K562 (cell line): ENCODE results near the gene LSR. TPM values are rescaled to one million over a fixed set of nuclear protein-coding genes. Genes with fewer than 3 reads are reported as not detected.

ENCODE experiments used
- BCOR ChIP-seq: fragments of 450-650 bp; IDR thresholded peaks from 2 replicates; pipeline ENCODE4 v1.6.1; 2016
- FOXK2 ChIP-seq, 2 experiments: fragments of 450-650 bp; IDR thresholded peaks in 1 of 2; conservative IDR thresholded peaks in 1 of 2; 2 replicates each; pipeline ENCODE4 v1.6.1; 2016; ENCODE audit warnings: low read depth in 2 of 2, mild to moderate bottlenecking in 1 of 2
- GMEB1 ChIP-seq: fragments of 250-450 bp; sonication (Bioruptor Pico); IDR thresholded peaks from 2 replicates; pipeline ENCODE4 v1.4.0; 2020; ENCODE audit warnings: mild to moderate bottlenecking
- MYC ChIP-seq, 2 experiments: fragments of 250-450 bp in 1 of 2; sonication (Bioruptor Pico) in 1 of 2; IDR thresholded peaks; 2 replicates each; pipeline versions ENCODE4 v1.5.1 to v1.6.1; 2012 to 2021; ENCODE audit warnings: low read depth in 2 of 2, borderline replicate concordance in 1 of 2, improper control_type of control experiment in 1 of 2, low read length in 1 of 2, mild to moderate bottlenecking in 1 of 2, moderate library complexity in 1 of 2
- SIX5 ChIP-seq, 2 experiments: IDR thresholded peaks; 2 replicates each; pipeline ENCODE4 v1.6.1; 2011; ENCODE audit warnings: low read length in 2 of 2, borderline replicate concordance in 1 of 2, low read depth in 1 of 2, mild to moderate bottlenecking in 1 of 2, moderate library complexity in 1 of 2; ENCODE audit not compliant: insufficient read depth in 1 of 2
- SRSF3 ChIP-seq: fragments of 200-400 bp; formaldehyde crosslinking; IDR thresholded peaks from 2 replicates; pipeline ENCODE4 v1.6.1; 2016; ENCODE audit warnings: mild to moderate bottlenecking, low read length, moderate library complexity; ENCODE audit not compliant: insufficient read depth
- TCF15 ChIP-seq: fragments of 250-450 bp; sonication (Bioruptor Pico); IDR thresholded peaks from 2 replicates; pipeline ENCODE4 v1.8.0; 2022; ENCODE audit warnings: moderate library complexity, mild to moderate bottlenecking, inconsistent platforms
- ZMIZ1 ChIP-seq, 2 experiments: fragments of 150-350 bp in 1 of 2; IDR thresholded peaks; 2 replicates each; pipeline ENCODE4 v1.6.1; 2012 to 2016; ENCODE audit warnings: low read depth in 2 of 2, low read length in 2 of 2, mild to moderate bottlenecking in 1 of 2, moderate library complexity in 1 of 2
- ZNF239 ChIP-seq: fragments of 250-450 bp; sonication (Bioruptor Pico); IDR thresholded peaks from 2 replicates; pipeline ENCODE4 v1.4.0; 2020; ENCODE audit warnings: mild to moderate bottlenecking
- ZNF717 ChIP-seq: fragments of 250-450 bp; sonication (Bioruptor Pico); IDR thresholded peaks from 2 replicates; pipeline ENCODE4 v1.5.0; 2021
- ZNF785 ChIP-seq: fragments of 250-450 bp; sonication (Bioruptor Pico); IDR thresholded peaks from 2 replicates; pipeline ENCODE4 v1.4.0; 2020; ENCODE audit warnings: mild to moderate bottlenecking
- polyA plus RNA-seq, 8 experiments: library from polyadenylated mRNA; depleted of rRNA in 4 of 8; stranded (reverse) in 5 of 8; unstranded in 3 of 8; fragments of >200 nt; fragmentation: Nextera tagmentation in 2 of 8; fragmentation: Illumina TruSeq in 1 of 8; extraction: Ambion mirVana in 2 of 8; extraction: Trizol in 1 of 8; gene quantifications; 2 replicates each; pipeline versions ENCODE4 v1.2.1 to v1.2.3, GENCODE V29; 2011 to 2014; ENCODE audit warnings: inconsistent platforms in 1 of 8, missing spikeins in 1 of 8
- total RNA-seq, 7 experiments: library from RNA; depleted of rRNA in 6 of 7; stranded (reverse); fragments of >200 nt in 6 of 7; fragmentation: Illumina TruSeq in 2 of 7; extraction: Trizol in 2 of 7; gene quantifications; 2 replicates each; pipeline versions ENCODE4 v1.2.1 to v1.2.3, GENCODE V29; 2011 to 2021; ENCODE audit warnings: low replicate concordance in 1 of 7
- TF ChIP-seq, protein P1 (sequence below): IDR thresholded peaks from 3 replicates; pipeline ENCODE4 v1.6.1; 2011; ENCODE audit warnings: borderline replicate concordance, mild to moderate bottlenecking; ENCODE audit not compliant: insufficient read length, insufficient read depth
- TF ChIP-seq, protein P2 (sequence below), 3 experiments: fragments of 200-800 bp in 1 of 3; fragments of 250-450 bp in 1 of 3; fragments of 450-650 bp in 1 of 3; sonication (Bioruptor Pico) in 1 of 3; sonication (Bioruptor generic) in 1 of 3; formaldehyde crosslinking in 1 of 3; IDR thresholded peaks; 2 replicates each; pipeline versions ENCODE4 v1.6.1 to v1.8.0; 2016 to 2022; ENCODE audit warnings: mild to moderate bottlenecking in 2 of 3, missing genetic modification characterization in 2 of 3, missing compliant biosample characterization in 1 of 3, moderate library complexity in 1 of 3

The LSR gene
- total and polyA plus RNA-seq, 9 of the 15 experiments (the other 6 are each of a cell fraction or from before 2014, with no cell fraction given): 0.44 to 87.9 (median 28.0) TPM

DNA sequence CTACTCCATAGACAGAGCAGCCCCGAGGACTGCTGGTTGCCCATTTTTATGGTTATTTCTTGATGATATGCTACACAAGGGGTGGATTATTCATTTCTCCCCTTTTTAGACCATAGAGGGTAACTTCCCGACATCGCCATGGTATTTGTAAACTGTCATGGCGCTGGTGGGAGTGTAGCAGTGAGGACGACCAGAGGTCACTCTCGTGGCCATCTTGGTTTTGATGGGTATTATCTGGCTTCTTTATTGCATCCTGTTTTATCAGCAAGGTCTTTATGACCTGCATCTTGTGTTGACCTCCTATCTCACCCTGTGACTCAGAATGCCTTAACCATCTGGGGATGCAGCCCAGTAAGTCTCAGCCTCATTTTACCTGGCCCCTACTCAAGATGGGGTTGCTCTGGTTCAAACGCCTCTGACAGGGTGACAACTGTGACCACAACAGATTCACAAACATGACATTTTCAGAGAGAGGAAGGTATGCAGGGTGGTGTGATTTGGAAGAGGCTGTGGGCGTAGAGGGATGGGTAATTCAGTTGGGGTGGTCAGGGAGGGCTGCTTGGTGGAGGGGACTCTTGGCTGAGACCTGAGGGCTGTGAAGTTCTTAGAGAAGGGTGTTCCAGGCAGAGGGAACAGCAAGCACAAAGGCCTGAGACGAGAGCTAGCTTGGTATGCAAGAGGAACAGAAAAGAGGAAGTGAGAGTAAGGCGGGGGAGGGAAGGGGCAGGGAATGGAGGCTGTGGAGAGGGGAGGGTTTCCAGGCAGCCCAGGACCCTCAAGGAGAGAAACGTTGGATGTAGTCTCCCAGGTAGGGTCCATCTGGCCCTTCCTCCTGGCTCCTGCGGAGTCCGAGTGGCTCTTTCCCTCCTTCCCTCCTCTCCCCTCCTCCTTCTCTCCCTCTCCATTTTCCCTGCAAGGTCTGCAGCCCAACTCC lies 43.7 kb upstream of the LSR start (continued):
- TF ChIP-seq GMEB1 (CRISPR knock-in tag): peak; percentile 71
- no peak for TF ChIP-seq FOXK2 (conservative IDR thresholded peaks at IDR 0.05 in 1 of 2, IDR thresholded peaks at IDR 0.05 in 1 of 2; ENCODE audit: low read depth in 2 of 2)
- peak; percentile 97 for TF ChIP-seq BCOR
- no peak for TF ChIP-seq ZMIZ1 (IDR thresholded peaks at IDR 0.05; ENCODE audit: low read depth in 2 of 2, low read length in 2 of 2)
- no peak for TF ChIP-seq SIX5 (IDR thresholded peaks at IDR 0.05; ENCODE audit: borderline replicate concordance in 1 of 2, insufficient read depth in 1 of 2, low read depth in 1 of 2, low read length in 2 of 2)
- TF ChIP-seq, protein P1, sequence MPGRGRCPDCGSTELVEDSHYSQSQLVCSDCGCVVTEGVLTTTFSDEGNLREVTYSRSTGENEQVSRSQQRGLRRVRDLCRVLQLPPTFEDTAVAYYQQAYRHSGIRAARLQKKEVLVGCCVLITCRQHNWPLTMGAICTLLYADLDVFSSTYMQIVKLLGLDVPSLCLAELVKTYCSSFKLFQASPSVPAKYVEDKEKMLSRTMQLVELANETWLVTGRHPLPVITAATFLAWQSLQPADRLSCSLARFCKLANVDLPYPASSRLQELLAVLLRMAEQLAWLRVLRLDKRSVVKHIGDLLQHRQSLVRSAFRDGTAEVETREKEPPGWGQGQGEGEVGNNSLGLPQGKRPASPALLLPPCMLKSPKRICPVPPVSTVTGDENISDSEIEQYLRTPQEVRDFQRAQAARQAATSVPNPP: no peak
- peak; percentile 93; the same call in 1 of the 2 replicates for TF ChIP-seq ZNF717
- TF ChIP-seq, protein P2, sequence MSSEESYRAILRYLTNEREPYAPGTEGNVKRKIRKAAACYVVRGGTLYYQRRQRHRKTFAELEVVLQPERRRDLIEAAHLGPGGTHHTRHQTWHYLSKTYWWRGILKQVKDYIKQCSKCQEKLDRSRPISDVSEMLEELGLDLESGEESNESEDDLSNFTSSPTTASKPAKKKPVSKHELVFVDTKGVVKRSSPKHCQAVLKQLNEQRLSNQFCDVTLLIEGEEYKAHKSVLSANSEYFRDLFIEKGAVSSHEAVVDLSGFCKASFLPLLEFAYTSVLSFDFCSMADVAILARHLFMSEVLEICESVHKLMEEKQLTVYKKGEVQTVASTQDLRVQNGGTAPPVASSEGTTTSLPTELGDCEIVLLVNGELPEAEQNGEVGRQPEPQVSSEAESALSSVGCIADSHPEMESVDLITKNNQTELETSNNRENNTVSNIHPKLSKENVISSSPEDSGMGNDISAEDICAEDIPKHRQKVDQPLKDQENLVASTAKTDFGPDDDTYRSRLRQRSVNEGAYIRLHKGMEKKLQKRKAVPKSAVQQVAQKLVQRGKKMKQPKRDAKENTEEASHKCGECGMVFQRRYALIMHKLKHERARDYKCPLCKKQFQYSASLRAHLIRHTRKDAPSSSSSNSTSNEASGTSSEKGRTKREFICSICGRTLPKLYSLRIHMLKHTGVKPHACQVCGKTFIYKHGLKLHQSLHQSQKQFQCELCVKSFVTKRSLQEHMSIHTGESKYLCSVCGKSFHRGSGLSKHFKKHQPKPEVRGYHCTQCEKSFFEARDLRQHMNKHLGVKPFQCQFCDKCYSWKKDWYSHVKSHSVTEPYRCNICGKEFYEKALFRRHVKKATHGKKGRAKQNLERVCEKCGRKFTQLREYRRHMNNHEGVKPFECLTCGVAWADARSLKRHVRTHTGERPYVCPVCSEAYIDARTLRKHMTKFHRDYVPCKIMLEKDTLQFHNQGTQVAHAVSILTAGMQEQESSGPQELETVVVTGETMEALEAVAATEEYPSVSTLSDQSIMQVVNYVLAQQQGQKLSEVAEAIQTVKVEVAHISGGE (CRISPR knock-in tag; IDR thresholded peaks at IDR 0.05): peak in 1 of 3 experiments; percentile 74; a peak in 2 of 6 replicates
- TF ChIP-seq SRSF3: no peak
- TF ChIP-seq MYC (IDR thresholded peaks at IDR 0.05; ENCODE audit: low read depth, low read length): no peak
- TF ChIP-seq MYC (CRISPR knock-in tag; IDR thresholded peaks at IDR 0.05; ENCODE audit: borderline replicate concordance, low read depth): peak; percentile 97
- peak; percentile 78; the same call in 1 of the 2 replicates for TF ChIP-seq ZNF785 (CRISPR knock-in tag)
- peak; percentile 94 for TF ChIP-seq TCF15 (CRISPR knock-in tag)
- peak; percentile 91 for TF ChIP-seq ZNF239 (CRISPR knock-in tag)
